Measurements from ENCODE around the gene CRIM1. TPM values are rescaled to one million over a fixed set of nuclear protein-coding genes. Genes with fewer than 3 reads are reported as not detected.

CRIM1 gene
- total RNA-seq, 1 donor from 2014 or later = 30.3 TPM

DNA sequence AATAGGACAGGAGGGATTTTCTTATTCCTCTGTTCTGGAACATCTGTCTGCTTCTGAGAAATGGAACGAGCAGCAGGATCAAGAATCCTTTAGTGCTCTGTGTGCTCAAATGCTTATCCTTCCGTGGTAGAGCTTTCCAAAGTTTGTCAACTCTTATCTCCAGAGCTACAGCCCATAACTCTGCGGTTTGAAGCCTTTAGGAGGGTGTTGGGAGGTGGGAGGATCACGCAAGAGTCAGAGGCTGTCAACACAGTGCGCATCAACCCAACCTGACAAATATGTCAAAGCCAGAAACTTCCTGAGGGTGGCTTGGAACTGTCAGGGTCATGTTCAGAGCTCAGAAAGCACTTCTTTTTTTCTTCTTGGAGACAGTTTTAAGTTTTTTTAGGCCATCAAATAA, 95.9 kb downstream of the CRIM1 start:
- H3K36me3 Mint-ChIP-seq = peaks cover 9% of the 10 kb centered on the region
- no peaks in the 10 kb centered on the region for H3K9me3 Mint-ChIP-seq
- H3K4me3 Mint-ChIP-seq = no peak overlapping the region
- peaks cover 6% of the 10 kb centered on the region for H3K4me1 Mint-ChIP-seq (ENCODE audit: unreplicated experiment)
- DNase-seq (ENCODE audit: extremely low spot score, unreplicated experiment) = no peak
- TF ChIP-seq CTCF (conservative IDR thresholded peaks at IDR 0.05) = no peak
- H3K27ac Mint-ChIP-seq = no peak overlapping the region
- H3K27me3 Mint-ChIP-seq = no peaks in the 10 kb centered on the region

DNA sequence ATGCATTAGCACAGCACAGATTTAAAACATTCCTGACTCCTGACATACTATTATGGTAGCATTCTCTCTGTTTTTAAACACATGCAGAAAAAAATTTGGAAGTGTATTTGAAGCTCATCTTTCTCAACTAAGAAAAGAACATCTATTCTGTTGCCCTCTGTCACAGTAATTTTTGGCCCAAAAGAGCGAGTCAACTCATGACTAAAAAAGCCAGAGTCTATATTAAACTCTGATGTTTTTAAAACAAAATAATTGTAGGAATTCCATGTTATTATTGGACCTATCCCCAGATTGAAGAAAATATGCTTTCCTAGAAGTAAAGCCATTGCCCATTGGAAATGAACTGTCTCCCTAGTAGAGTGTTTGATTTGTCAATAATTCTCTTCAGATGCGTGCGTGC, 96.7 kb downstream of the CRIM1 start:
- H3K27ac Mint-ChIP-seq = no peak overlapping the region

DNA sequence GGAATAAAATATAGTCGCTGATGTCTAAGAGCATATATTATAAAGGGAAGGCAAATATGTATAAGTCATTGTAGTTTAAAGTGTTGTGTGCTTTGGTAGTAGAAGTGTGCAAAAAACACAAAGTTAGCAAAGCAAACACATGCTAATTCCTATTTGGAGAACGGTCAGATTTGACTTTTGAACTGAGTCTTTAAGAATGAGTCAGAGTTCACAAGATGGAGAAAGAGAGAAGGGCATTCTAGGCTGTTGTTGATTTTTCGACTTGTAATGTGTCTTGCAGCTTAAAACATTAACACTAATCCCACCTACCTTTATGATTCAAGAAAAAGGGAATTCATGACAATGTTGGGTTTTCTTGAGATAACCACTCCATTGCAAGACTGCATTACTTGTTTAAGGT, 98.1 kb downstream of the CRIM1 start:
- Mint-ChIP-seq H3K27ac (no peak overlapping the region), H3K4me3 (no peak overlapping the region), H3K4me1 (ENCODE audit: unreplicated experiment) (peaks cover 12% of the 10 kb centered on the region), H3K36me3 (peaks cover 3% of the 10 kb centered on the region), H3K9me3 (no peaks in the 10 kb centered on the region), H3K27me3 (no peaks in the 10 kb centered on the region)
- TF ChIP-seq CTCF (conservative IDR thresholded peaks at IDR 0.05) = no peak
- no peak for DNase-seq (ENCODE audit: extremely low spot score, unreplicated experiment)

More for the DNA sequence above, 96.7 kb downstream of the CRIM1 start:
- H3K27me3 Mint-ChIP-seq = no peaks in the 10 kb centered on the region
- no peak overlapping the region for H3K4me3 Mint-ChIP-seq
- H3K36me3 Mint-ChIP-seq = peaks cover 9% of the 10 kb centered on the region
- no peak for TF ChIP-seq CTCF (conservative IDR thresholded peaks at IDR 0.05)
- H3K4me1 Mint-ChIP-seq (ENCODE audit: unreplicated experiment) = peaks cover 8% of the 10 kb centered on the region
- no peak for DNase-seq (ENCODE audit: extremely low spot score, unreplicated experiment)
- no peaks in the 10 kb centered on the region for H3K9me3 Mint-ChIP-seq

DNA sequence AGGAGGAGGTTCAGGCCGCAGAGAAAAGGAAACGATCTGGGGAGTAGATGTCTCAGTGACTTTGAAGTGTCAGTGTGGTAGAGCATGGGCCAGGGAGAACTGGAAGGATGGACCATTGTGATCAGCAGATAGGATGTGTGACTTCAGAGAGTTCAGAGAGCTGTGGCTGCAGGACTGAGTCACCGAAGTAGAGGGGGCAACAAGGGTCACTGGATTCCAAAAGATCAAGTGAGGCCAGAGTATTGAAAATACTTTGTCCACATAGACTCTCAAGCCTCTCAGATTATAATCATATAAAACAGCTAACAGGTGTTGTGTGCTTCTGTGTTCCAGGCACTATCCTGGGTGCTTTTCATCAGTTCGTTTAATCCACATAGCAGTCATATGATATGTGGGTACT, 99.4 kb downstream of the CRIM1 start:
- H3K27ac Mint-ChIP-seq = no peak overlapping the region
- no peak overlapping the region for H3K4me3 Mint-ChIP-seq
- peaks cover 3% of the 10 kb centered on the region for H3K36me3 Mint-ChIP-seq
- H3K9me3 Mint-ChIP-seq = no peaks in the 10 kb centered on the region
- no peak for TF ChIP-seq CTCF (conservative IDR thresholded peaks at IDR 0.05)
- no peaks in the 10 kb centered on the region for H3K27me3 Mint-ChIP-seq
- no peak for DNase-seq (ENCODE audit: extremely low spot score, unreplicated experiment)
- peaks cover 12% of the 10 kb centered on the region for H3K4me1 Mint-ChIP-seq (ENCODE audit: unreplicated experiment)

- peaks cover 12% of the 10 kb centered on the region for H3K4me1 Mint-ChIP-seq (ENCODE audit: unreplicated experiment)
- peaks cover 3% of the 10 kb centered on the region for H3K36me3 Mint-ChIP-seq
- no peak overlapping the region for H3K27ac Mint-ChIP-seq
- H3K27me3 Mint-ChIP-seq = no peaks in the 10 kb centered on the region
- DNase-seq (ENCODE audit: extremely low spot score, unreplicated experiment) = no peak
- no peaks in the 10 kb centered on the region for H3K9me3 Mint-ChIP-seq
- no peak for TF ChIP-seq CTCF (conservative IDR thresholded peaks at IDR 0.05)
- no peak overlapping the region for H3K4me3 Mint-ChIP-seq
Observed at GRCh38 chr2:36455788-36456187, 100.2 kb downstream of the CRIM1 start.

Data from type B pancreatic cell (in vitro differentiated cells).